T-helper 2 cell treated with Interferon-gamma antibody and Interleukin-4, amounts not matched to agents 100 ng/mL and 5 ng/mL, for 36 hours (primary cell): ENCODE results near the gene DUS1L. TPM values are rescaled to one million over a fixed set of nuclear protein-coding genes. Genes with fewer than 3 reads are reported as not detected.

Source experiments
- intact Hi-C: fragments of 100-400 bp; cut with micrococcal nuclease; formaldehyde crosslinking; loops from one replicate; pipeline ENCODE4 v1.15.1; 2023
- total RNA-seq: library from RNA; stranded (reverse); gene quantifications from 2 replicates; pipeline ENCODE4 v1.2.3, GENCODE V29; 2022

The DUS1L gene
- total RNA-seq, 1 donor from 2014 or later = 129 TPM

- intact Hi-C loops = no loop called here
These were observed 35.7 kb upstream of the DUS1L start for GRCh38 chr17:82101301-82101715.

GRCh38 chr17:82100502-82101298, 35.1 kb upstream of the DUS1L start:
- intact Hi-C loops = no loop called here

GRCh38 chr17:82098939-82099763, 33.5 kb upstream of the DUS1L start:
- intact Hi-C loops = loop anchor here (1.0 to 10.0 kb wide), 5 partner anchors 28 to 174 kb away; partner anchors contain the start of genes DCXR, GPS1, LRRC45 and MAFG

GRCh38 chr17:82098169-82098938, 32.8 kb upstream of the DUS1L start, which contains the start of gene FASN:
FASN (minus strand) TSS chr17:82098236; CDS start chr17:82096445, 1,791 bp downstream.
- intact Hi-C loops = loop anchor here (1.0 to 10.0 kb wide), 5 partner anchors 28 to 174 kb away; partner anchors contain the start of genes DCXR, GPS1, LRRC45 and MAFG

- intact Hi-C loops = loop anchor here (1.0 to 10.0 kb wide), 6 partner anchors 29 to 173 kb away; partner anchors contain the start of genes DCXR, GPS1, LRRC45 and MAFG
These were observed 32.2 kb upstream of the DUS1L start for GRCh38 chr17:82097919-82098168.

- intact Hi-C loops = loop anchor here (2.0 to 10.0 kb wide), 2 partner anchors 57 to 173 kb away; partner anchors contain the start of gene MAFG
These were observed 31.7 kb upstream of the DUS1L start for GRCh38 chr17:82097184-82097918.

GRCh38 chr17:82096709-82097183, 31.1 kb upstream of the DUS1L start:
- intact Hi-C loops = loop anchor here (2.0 to 10.0 kb wide), 2 partner anchors 58 to 172 kb away; partner anchors contain the start of gene MAFG

- intact Hi-C loops = loop anchor here (2.0 to 10.0 kb wide), 2 partner anchors 59 to 171 kb away; partner anchors contain the start of gene MAFG
These were observed 30.4 kb upstream of the DUS1L start for GRCh38 chr17:82095777-82096708.

GRCh38 chr17:82094931-82095776, 29.6 kb upstream of the DUS1L start:
- intact Hi-C loops = loop anchor here (10.0 kb wide), 1 partner anchor 170 kb away; the partner anchor contains the start of gene MAFG

GRCh38 chr17:82092995-82093751, 27.6 kb upstream of the DUS1L start:
- intact Hi-C loops = loop anchor here (10.0 kb wide), 1 partner anchor 168 kb away; the partner anchor contains the start of gene MAFG

- intact Hi-C loops = loop anchor here (10.0 kb wide), 1 partner anchor 168 kb away; the partner anchor contains the start of gene MAFG
These were observed 27.0 kb upstream of the DUS1L start for GRCh38 chr17:82092628-82092994.

GRCh38 chr17:82092094-82092586, 26.5 kb upstream of the DUS1L start:
- intact Hi-C loops = loop anchor here (10.0 kb wide), 1 partner anchor 167 kb away; the partner anchor contains the start of gene MAFG

- intact Hi-C loops = loop anchor here (10.0 kb wide), 1 partner anchor 167 kb away; the partner anchor contains the start of gene MAFG
These were observed 25.9 kb upstream of the DUS1L start for GRCh38 chr17:82091264-82092066.

- intact Hi-C loops = loop anchor here (10.0 kb wide), 1 partner anchor 166 kb away; the partner anchor contains the start of gene MAFG
These were observed 25.1 kb upstream of the DUS1L start for GRCh38 chr17:82090549-82091263.
